A673 (cell line): Measurements from ENCODE around the gene CDA. TPM values are rescaled to one million over a fixed set of nuclear protein-coding genes. Genes with fewer than 3 reads are reported as not detected.

Source experiments
- BruUV-seq: library from RNA; stranded (reverse); fragments of 400-500 nt; replicated peaks from 2 replicates; lab custom pipeline; 2021; lab: Mats Ljungman, UMichigan
- CTCF ChIA-PET: fragments of 300-600 bp; sonication (Branson Sonifier 250); formaldehyde crosslinking; loops from one replicate; lab custom pipeline; 2022; ENCODE audit warnings: antibody characterized with exemption; lab: Charles Lee
- POLR2A ChIA-PET: fragments of 300-600 bp; sonication (Branson Sonifier 250); formaldehyde crosslinking; loops from one replicate; lab custom pipeline; 2022; ENCODE audit warnings: antibody characterized with exemption; ENCODE audit not compliant: low non-redundant PET; lab: Charles Lee
- DNase-seq: peaks from one replicate; pipeline ENCODE4 v3.0.0-alpha.2; 2015; ENCODE audit warnings: low spot score
- H3K27ac ChIP-seq: fragments of 200-600 bp; sonication (generic); 2 replicates; pipeline ENCODE4 v1.5.1; 2016; ENCODE audit warnings: mixed run types, low read depth, mild to moderate bottlenecking, mixed read lengths, antibody characterized with exemption, low read length; ENCODE audit not compliant: poor library complexity, severe bottlenecking
- H3K27me3 ChIP-seq: fragments of 200-600 bp; sonication (generic); replicated peaks from 2 replicates; pipeline ENCODE4 v1.6.1; 2017; ENCODE audit warnings: mixed run types, low read depth, mild to moderate bottlenecking, mixed read lengths, antibody characterized with exemption, low read length; ENCODE audit not compliant: insufficient read depth, poor library complexity
- H3K36me3 ChIP-seq: fragments of 200-600 bp; sonication (generic); 2 replicates; pipeline ENCODE4 v1.6.1; 2016; ENCODE audit warnings: mixed run types, mild to moderate bottlenecking, mixed read lengths, antibody characterized with exemption, low read length; ENCODE audit not compliant: insufficient read depth, poor library complexity, severe bottlenecking
- H3K4me1 ChIP-seq: fragments of 200-600 bp; sonication (generic); 2 replicates; pipeline ENCODE4 v1.6.1; 2017; ENCODE audit warnings: mixed run types, mild to moderate bottlenecking, mixed read lengths, antibody characterized with exemption, low read length; ENCODE audit not compliant: insufficient read depth, poor library complexity, severe bottlenecking
- H3K4me3 ChIP-seq: fragments of 200-600 bp; sonication (generic); 2 replicates; pipeline ENCODE4 v1.5.1; 2016; ENCODE audit warnings: low read depth, mixed run types, mild to moderate bottlenecking, mixed read lengths, low read length; ENCODE audit not compliant: poor library complexity, severe bottlenecking
- H3K9me3 ChIP-seq: fragments of 200-600 bp; sonication (generic); 2 replicates; pipeline ENCODE4 v1.6.1; 2016; ENCODE audit warnings: mixed run types, low read depth, mild to moderate bottlenecking, mixed read lengths, antibody characterized with exemption, low read length; ENCODE audit not compliant: poor library complexity, severe bottlenecking
- EZH2 ChIP-seq: fragments of 200-600 bp; sonication (generic); IDR thresholded peaks from 2 replicates; pipeline ENCODE4 v1.6.1; 2017; ENCODE audit warnings: borderline replicate concordance, low read depth, mild to moderate bottlenecking, mixed read lengths, antibody characterized with exemption, low read length; ENCODE audit not compliant: poor library complexity, severe bottlenecking
- intact Hi-C: fragments of 100-400 bp; cut with micrococcal nuclease; formaldehyde crosslinking; loops from one replicate; pipeline ENCODE4 v1.10.0; 2022; ENCODE audit not compliant: unreplicated experiment
- total RNA-seq: library from RNA; stranded (reverse); gene quantifications from 2 replicates; pipeline ENCODE4 v1.2.3, GENCODE V29; 2021
- TF ChIP-seq, protein P1 (sequence below): fragments of 300-800, 200-600 bp; sonication (generic); conservative IDR thresholded peaks from 2 replicates; pipeline ENCODE4 v1.5.1; 2017; ENCODE audit warnings: low read depth, mild to moderate bottlenecking, antibody characterized with exemption, low read length, moderate library complexity, mixed read lengths

The CDA gene
- total RNA-seq, 1 experiment from 2014 or later: not detected

DNA sequence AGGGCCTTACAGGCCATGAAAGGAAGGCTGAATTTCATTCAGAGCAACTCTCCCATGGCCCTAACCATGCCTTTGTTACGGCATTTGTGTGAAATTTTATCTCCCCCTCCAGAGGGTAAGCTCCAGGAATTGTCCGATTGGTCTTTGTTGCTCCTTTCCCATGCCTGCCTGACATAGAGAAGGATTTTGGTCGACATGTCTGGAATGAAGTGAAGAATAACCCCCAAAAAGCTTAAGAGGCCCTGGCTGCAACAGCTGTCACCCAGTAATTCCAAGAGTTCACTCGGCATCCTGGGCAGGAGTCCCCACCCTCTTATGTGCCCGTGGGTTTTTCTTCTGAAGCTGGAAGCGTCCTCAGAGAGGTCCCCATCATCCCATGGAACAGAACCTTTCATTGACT lies 20.6 kb downstream of the CDA start:
- BruUV-seq: no TSS peak
- Histone ChIP-seq H3K27me3 (no peaks in the 10 kb centered on the region), H3K4me3 (no peak overlapping the region), H3K36me3 (no peaks in the 10 kb centered on the region), H3K4me1 (no peaks in the 10 kb centered on the region), H3K9me3 (no peaks in the 10 kb centered on the region), H3K27ac (no peak overlapping the region)
- intact Hi-C loops: no loop called here
- no peak for DNase-seq
- ChIA-PET POLR2A (no interaction called here), CTCF (interaction anchor here (0.6 kb wide), 1 partner anchor 423 kb away, joined by 3 read pairs; no protein-coding TSS in a partner anchor)
- TF ChIP-seq, protein P1, sequence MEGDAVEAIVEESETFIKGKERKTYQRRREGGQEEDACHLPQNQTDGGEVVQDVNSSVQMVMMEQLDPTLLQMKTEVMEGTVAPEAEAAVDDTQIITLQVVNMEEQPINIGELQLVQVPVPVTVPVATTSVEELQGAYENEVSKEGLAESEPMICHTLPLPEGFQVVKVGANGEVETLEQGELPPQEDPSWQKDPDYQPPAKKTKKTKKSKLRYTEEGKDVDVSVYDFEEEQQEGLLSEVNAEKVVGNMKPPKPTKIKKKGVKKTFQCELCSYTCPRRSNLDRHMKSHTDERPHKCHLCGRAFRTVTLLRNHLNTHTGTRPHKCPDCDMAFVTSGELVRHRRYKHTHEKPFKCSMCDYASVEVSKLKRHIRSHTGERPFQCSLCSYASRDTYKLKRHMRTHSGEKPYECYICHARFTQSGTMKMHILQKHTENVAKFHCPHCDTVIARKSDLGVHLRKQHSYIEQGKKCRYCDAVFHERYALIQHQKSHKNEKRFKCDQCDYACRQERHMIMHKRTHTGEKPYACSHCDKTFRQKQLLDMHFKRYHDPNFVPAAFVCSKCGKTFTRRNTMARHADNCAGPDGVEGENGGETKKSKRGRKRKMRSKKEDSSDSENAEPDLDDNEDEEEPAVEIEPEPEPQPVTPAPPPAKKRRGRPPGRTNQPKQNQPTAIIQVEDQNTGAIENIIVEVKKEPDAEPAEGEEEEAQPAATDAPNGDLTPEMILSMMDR: no peak
- TF ChIP-seq EZH2: no peak

DNA sequence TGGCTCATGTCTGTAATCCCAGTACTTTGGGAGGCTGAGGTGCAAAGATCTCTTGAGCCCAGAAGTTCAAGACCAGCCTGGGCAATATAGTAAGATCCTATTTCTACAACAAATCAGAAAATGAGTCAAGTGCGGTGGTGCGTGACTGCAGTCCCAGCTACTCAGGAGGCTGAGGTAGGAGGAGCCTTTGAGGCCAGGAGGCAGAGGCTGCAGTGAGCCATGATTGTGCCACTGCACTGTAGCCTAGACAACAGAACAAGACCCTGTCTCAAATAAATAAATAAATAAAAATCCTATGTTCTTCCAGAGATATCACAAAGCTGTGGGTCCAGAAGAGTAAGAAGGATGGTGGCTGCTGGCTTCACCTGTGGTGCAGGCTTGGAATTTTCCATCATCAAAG lies 22.1 kb downstream of the CDA start:
- H3K4me3 ChIP-seq: no peak overlapping the region

GRCh38 chr1:20611652-20612051 lies 22.8 kb downstream of the CDA start:
- Histone ChIP-seq H3K36me3 (no peaks in the 10 kb centered on the region), H3K4me3 (no peak overlapping the region), H3K4me1 (no peaks in the 10 kb centered on the region), H3K27me3 (no peaks in the 10 kb centered on the region), H3K27ac (no peak overlapping the region), H3K9me3 (no peaks in the 10 kb centered on the region)
- no peak for DNase-seq
- no TSS peak for BruUV-seq
- intact Hi-C loops: no loop called here
- TF ChIP-seq, protein P1: no peak
- POLR2A ChIA-PET: no interaction called here
- CTCF ChIA-PET: no interaction called here

More for the DNA sequence above, 22.1 kb downstream of the CDA start:
- no peaks in the 10 kb centered on the region for H3K4me1 ChIP-seq
- intact Hi-C loops: no loop called here
- H3K27me3 ChIP-seq: no peaks in the 10 kb centered on the region
- H3K36me3 ChIP-seq: no peaks in the 10 kb centered on the region
- H3K27ac ChIP-seq: no peak overlapping the region
- no TSS peak for BruUV-seq
- no peaks in the 10 kb centered on the region for H3K9me3 ChIP-seq
- CTCF ChIA-PET: no interaction called here
- POLR2A ChIA-PET: no interaction called here
- no peak for DNase-seq
- TF ChIP-seq, protein P1: no peak
- TF ChIP-seq EZH2: no peak
